PC-9 (cell line): Measurements from ENCODE around the gene SFMBT2.

ENCODE experiments used
- EZH2 ChIP-seq: fragments of 200-600 bp; sonication (generic); IDR thresholded peaks from 2 replicates; pipeline ENCODE4 v1.8.0; 2017; ENCODE audit warnings: antibody characterized with exemption, low read depth
- TF ChIP-seq, protein P1 (sequence below): fragments of 200-600 bp; sonication (generic); conservative IDR thresholded peaks from 2 replicates; pipeline ENCODE4 v1.6.1; 2017; ENCODE audit warnings: mixed run types, antibody characterized with exemption, mild to moderate bottlenecking, moderate library complexity

- TF ChIP-seq, protein P1, sequence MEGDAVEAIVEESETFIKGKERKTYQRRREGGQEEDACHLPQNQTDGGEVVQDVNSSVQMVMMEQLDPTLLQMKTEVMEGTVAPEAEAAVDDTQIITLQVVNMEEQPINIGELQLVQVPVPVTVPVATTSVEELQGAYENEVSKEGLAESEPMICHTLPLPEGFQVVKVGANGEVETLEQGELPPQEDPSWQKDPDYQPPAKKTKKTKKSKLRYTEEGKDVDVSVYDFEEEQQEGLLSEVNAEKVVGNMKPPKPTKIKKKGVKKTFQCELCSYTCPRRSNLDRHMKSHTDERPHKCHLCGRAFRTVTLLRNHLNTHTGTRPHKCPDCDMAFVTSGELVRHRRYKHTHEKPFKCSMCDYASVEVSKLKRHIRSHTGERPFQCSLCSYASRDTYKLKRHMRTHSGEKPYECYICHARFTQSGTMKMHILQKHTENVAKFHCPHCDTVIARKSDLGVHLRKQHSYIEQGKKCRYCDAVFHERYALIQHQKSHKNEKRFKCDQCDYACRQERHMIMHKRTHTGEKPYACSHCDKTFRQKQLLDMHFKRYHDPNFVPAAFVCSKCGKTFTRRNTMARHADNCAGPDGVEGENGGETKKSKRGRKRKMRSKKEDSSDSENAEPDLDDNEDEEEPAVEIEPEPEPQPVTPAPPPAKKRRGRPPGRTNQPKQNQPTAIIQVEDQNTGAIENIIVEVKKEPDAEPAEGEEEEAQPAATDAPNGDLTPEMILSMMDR = no peak
- no peak for TF ChIP-seq EZH2
Observed at GRCh38 chr10:7258948-7259523, 151.8 kb downstream of the SFMBT2 start.
